HG02840 (cell line): ENCODE data around the gene SYT9.
A peak's percentile ranks its signal among the peaks of the same experiment; 100 is the strongest.

Experiments used
- ATAC-seq: cut with Tn5 transposase; IDR thresholded peaks from one replicate; pipeline ENCODE4 v1.9.1; 2021; ENCODE audit warnings: mild to moderate bottlenecking, moderate library complexity, moderate number of reproducible peaks; ENCODE audit not compliant: unreplicated experiment, low FRiP score

SYT9 gene

GRCh38 chr11:7251836-7252682 is at the start of gene SYT9:
SYT9 (plus strand) TSS chr11:7251904; CDS start chr11:7252187, 283 bp downstream.
- ATAC-seq = peak; percentile 57

DNA sequence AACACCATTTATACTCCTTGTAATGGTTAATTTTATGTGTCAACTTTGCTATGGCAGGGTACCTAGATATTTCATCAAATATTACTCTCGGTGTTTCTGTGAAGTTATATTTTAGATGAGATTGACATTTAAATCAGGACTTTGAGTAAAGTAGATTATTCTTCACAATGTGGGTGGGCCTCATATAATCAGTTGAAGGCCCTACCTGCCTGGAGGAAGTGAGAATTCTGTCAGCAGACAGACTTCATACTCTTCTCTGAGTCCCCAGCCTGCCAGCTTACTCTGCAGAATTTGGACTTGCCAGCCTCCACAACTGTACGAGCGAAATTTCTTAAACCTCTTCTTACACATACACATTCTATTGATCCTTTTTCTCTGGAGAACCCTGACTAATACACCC is 49.3 kb upstream of the SYT9 start:
- ATAC-seq = no peak

- no peak for ATAC-seq
These were observed 46.9 kb upstream of the SYT9 start for GRCh38 chr11:7204778-7205177.

- ATAC-seq = no peak
These were observed 43.3 kb upstream of the SYT9 start for GRCh38 chr11:7208391-7208790.

GRCh38 chr11:7219491-7219890 is 32.2 kb upstream of the SYT9 start:
- ATAC-seq = no peak

DNA sequence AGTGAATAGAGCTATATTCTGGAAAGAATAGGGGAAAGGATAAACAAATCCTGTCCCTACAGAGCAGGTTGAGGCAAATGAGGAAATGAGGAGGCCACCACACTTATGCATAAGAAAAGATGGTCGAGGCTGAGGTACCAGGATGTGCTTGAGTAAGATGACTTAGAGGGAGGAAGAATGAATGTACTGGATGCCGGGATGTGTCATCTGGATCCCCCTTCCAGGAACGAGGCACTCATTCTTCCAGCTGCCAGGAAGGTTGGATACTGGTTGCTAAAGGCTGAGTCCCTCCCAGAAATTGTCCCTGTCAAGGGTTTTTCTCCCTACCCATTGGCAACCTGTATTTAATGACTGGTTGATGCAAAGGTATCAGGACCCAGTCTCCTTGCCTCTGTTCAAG is 31.1 kb upstream of the SYT9 start:
- ATAC-seq = no peak

DNA sequence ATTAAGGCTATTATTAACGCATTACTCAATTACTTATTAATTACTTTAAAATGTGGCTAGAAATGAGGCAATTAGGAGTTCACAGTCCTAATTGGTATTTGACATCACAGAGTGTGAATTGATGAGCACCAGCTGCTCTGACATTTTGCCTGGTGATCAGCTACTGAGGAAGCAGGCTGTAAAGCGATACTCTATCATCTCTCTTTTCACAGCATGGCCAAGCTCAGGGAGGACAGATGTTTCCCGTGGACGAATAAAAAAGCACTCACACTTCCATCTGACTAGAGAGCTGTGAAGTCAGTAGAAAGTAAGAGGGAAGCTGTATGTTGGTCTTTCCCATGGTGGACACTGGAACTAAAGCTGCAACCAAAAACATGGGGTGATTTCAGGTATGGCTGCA is 29.1 kb upstream of the SYT9 start:
- ATAC-seq = no peak

DNA sequence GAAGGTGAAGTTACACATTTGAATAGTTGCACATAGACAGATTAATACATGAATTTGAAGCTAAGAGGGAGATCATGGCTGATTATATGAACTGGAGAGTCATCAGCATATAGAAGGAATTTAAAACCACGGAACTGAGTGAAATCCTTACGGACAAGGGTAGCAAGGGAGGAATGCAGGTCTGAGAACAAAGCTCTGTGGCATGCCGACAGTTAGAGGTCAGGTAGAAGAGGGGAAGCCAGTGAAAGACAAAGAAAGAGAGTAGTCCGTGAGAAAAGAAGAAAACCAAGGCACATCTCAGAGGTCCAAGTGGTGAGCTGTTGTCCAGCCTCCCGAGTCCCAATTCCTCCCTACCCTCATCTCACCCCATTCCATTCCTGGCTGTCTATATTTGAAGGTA is 11.8 kb upstream of the SYT9 start:
- ATAC-seq = no peak

- no peak for ATAC-seq
These were observed 6.4 kb upstream of the SYT9 start for GRCh38 chr11:7245341-7245740.

DNA sequence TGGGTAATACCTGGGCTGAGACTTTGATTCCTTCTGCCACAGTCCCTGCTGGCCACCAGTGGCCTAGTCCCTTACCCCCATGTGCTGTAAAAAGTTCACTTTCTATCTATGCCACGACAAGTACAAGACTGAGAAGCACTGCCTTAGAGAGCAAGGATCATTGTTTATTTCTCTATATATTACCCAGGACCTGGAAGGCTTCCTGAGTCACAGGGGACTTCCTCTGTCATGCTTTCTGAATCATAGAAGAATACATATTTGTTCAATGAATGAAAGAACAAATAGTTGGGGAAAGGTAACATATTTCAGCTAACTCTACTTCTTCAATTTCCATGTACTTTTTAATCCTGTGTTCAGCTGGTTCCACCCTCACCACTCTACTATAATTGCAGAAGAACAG is 5.5 kb upstream of the SYT9 start:
- ATAC-seq = no peak

DNA sequence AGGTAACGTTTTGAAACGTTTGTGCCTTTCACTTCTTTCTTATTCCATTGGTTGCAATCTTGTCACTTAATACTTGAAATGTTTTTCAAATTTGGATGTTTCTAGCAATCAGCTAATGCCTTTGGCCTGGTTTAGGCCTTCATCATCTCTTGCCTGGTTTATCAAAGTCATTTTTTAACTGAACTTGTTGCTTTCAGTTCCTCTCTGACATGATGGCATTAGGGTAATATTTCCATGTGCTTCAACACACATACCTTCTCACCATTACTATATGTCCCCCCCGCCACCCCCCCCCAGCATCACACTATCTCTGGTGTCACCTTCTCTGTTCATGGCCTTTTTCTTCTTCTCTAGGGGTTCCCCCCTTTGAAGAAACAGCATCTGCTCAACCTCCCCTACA is 1.5 kb upstream of the SYT9 start:
- ATAC-seq = no peak

GRCh38 chr11:7251487-7251835 is 243 bp upstream of the SYT9 start:
- ATAC-seq = no peak

GRCh38 chr11:7252683-7253213 is 1.0 kb downstream of the SYT9 start:
- no peak for ATAC-seq

GRCh38 chr11:7253800-7254199 is 2.1 kb downstream of the SYT9 start:
- no peak for ATAC-seq

- ATAC-seq = no peak
These were observed 3.1 kb downstream of the SYT9 start for GRCh38 chr11:7254731-7255291.

- ATAC-seq = no peak
These were observed 5.2 kb downstream of the SYT9 start for GRCh38 chr11:7256943-7257342.

DNA sequence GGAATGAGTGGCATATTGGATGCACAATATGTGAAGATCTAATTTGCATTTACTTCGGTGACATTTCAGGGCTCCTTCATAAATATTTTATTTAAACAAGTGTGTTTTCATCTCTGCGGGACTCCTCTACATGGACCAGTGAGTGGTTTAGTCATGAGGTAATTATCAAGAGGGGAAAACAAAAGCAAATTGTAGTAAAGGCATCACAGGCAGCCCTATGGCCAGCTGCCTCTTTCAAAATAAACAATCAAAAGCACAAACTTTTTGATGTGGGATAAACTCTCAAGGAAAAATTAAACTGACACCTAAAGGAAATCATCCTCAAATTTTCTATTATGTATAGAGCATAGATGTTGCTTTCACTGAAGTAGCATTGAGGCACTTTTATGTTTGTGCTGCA is 6.0 kb downstream of the SYT9 start:
- no peak for ATAC-seq

DNA sequence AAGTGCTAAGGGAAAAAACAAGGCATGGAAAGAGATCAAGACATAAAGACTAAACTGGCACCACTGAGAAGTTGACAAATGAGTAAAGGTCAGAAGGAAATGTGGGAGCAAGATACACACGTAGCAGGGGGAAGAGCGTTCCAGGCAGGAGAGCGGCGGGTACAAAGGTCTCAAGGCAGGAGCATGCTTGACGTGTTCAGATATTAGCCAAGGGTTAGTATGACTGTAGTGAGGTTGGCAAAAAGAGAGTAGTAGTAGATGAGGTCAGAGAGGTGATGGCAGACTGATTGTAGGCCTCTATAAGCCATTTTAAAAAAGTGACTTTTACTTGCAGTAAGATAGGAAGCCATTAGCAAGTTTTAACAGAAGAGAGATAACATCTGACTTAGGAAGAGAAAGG is 9.9 kb downstream of the SYT9 start:
- no peak for ATAC-seq

DNA sequence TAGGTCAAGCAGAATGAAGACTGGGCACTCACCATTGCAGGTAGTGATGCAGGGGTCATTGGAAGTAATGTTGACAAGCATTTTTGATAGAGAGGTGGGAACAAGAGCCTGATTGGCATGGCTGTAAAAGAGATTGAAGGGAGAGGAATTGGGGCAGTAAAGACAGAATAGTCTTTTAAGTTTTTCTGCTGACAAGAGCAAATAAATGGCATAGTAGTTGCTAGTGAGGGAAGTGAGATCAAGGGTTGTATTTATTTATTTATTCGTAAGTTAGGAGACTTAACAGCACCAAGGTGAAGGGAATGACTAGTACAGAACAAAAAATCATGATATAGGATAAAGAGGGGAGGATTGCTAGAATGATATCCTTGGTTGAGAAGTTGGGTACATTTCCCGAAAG is 11.0 kb downstream of the SYT9 start:
- no peak for ATAC-seq

GRCh38 chr11:7263842-7264241 is 12.1 kb downstream of the SYT9 start:
- ATAC-seq = no peak

GRCh38 chr11:7268758-7269157 is 17.1 kb downstream of the SYT9 start:
- no peak for ATAC-seq

DNA sequence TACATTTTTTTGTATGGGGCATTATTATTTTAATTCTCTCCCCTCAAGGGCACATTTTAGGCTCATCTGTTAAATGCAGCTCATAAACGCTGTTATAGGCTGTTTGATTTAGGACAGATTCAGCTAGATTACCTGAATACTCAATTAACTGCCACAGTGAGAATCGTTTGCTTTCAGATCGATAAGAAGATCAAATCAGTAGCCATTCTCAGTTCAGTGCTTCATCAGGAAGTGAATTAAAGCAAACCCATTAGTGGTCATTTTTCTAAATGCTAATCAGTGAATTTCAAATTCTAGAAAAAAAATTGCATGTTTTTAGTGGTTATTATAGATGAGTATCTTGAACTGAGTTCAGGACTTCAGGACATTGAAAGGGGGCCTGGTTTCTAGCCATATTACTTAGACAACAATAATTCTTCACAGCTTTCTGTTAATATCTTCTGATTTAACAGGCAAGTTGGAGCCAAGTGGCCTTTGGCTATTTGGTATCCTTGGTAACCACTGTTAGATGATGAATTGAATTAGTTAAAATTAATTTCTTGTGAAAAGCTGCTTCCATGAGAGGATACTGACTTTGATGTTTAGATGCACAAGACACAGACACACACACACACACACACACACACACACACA is 18.6 kb downstream of the SYT9 start:
- no peak for ATAC-seq
